Left ventricle myocardium inferior (tissue), 1 donor: Measurements from ENCODE around the gene UNC5B. TPM values are rescaled to one million over a fixed set of nuclear protein-coding genes. Genes with fewer than 3 reads are reported as not detected.

Experiments
- DNase-seq: peaks from one replicate; pipeline ENCODE4 v3.0.0-alpha.2; 2020
- H3K27ac ChIP-seq: fragments of 200-600 bp; replicated peaks from 2 replicates; pipeline ENCODE4 v1.8.0; 2021
- H3K27me3 ChIP-seq: fragments of 200-600 bp; 2 replicates; pipeline ENCODE4 v1.8.0; 2021; ENCODE audit warnings: low read depth
- H3K36me3 ChIP-seq: fragments of 200-600 bp; 2 replicates; pipeline ENCODE4 v1.8.0; 2021
- H3K4me1 ChIP-seq: fragments of 200-600 bp; 2 replicates; pipeline ENCODE4 v1.8.0; 2021
- H3K4me3 ChIP-seq: fragments of 200-600 bp; 2 replicates; pipeline ENCODE4 v1.8.0; 2021; ENCODE audit warnings: mild to moderate bottlenecking, moderate library complexity
- H3K9me3 ChIP-seq: fragments of 200-600 bp; replicated peaks from 2 replicates; pipeline ENCODE4 v1.8.0; 2021
- CTCF ChIP-seq: fragments of 200-600 bp; IDR thresholded peaks from 2 replicates; pipeline ENCODE4 v1.8.0; 2021; ENCODE audit warnings: antibody characterized with exemption, mild to moderate bottlenecking, borderline replicate concordance
- intact Hi-C: fragments of 100-400 bp; cut with micrococcal nuclease; formaldehyde crosslinking; loops from one replicate; pipeline ENCODE4 v1.11.0; 2022
- total RNA-seq: library from RNA; stranded (reverse); fragmentation: NEBNext Ultra II Directional; extraction: Animal tissue kit (Norgen Biotek cat#: 25700); gene quantifications from one replicate; pipeline ENCODE4 v1.2.1, GENCODE V29; 2021
- donor health status: DM: no; HTN: yes; CAD: no; lungs with severe emphysema.

Gene UNC5B
- total RNA-seq, 1 donor from 2014 or later: 15.6 TPM

GRCh38 chr10:71211053-71211452 lies 1.3 kb upstream of the UNC5B start:
- no peak overlapping the region for H3K27ac ChIP-seq
- no peaks in the 10 kb centered on the region for H3K36me3 ChIP-seq
- peaks cover 45% of the 10 kb centered on the region for H3K4me1 ChIP-seq
- intact Hi-C loops: loop anchor here (5.0 kb wide), 1 partner anchor 56 kb away; no protein-coding TSS in a partner anchor
- no peak overlapping the region for H3K4me3 ChIP-seq
- H3K9me3 ChIP-seq: no peaks in the 10 kb centered on the region
- TF ChIP-seq CTCF: no peak
- DNase-seq: no peak
- H3K27me3 ChIP-seq: peaks cover 18% of the 10 kb centered on the region

GRCh38 chr10:71211775-71212317 lies 524 bp upstream of the UNC5B start:
- peaks cover 53% of the 10 kb centered on the region for H3K4me1 ChIP-seq
- TF ChIP-seq CTCF: no peak
- no peak for DNase-seq
- H3K27ac ChIP-seq: peak overlapping the region; percentile 88
- peaks cover 18% of the 10 kb centered on the region for H3K27me3 ChIP-seq
- no peaks in the 10 kb centered on the region for H3K9me3 ChIP-seq
- intact Hi-C loops: loop anchor here (5.0 kb wide), 1 partner anchor 55 kb away; no protein-coding TSS in a partner anchor
- H3K36me3 ChIP-seq: no peaks in the 10 kb centered on the region
- H3K4me3 ChIP-seq: peak overlapping the region; percentile 74

GRCh38 chr10:71213127-71213621 lies 804 bp downstream of the UNC5B start:
- peak overlapping the region; percentile 88 for H3K27ac ChIP-seq
- no peak for TF ChIP-seq CTCF
- H3K4me1 ChIP-seq: peaks cover 67% of the 10 kb centered on the region
- peak overlapping the region; percentile 74 for H3K4me3 ChIP-seq
- H3K27me3 ChIP-seq: peaks cover 18% of the 10 kb centered on the region
- intact Hi-C loops: loop anchor here (5.0 kb wide), 1 partner anchor 54 kb away; no protein-coding TSS in a partner anchor
- H3K36me3 ChIP-seq: no peaks in the 10 kb centered on the region
- peak; percentile 55 for DNase-seq
- no peaks in the 10 kb centered on the region for H3K9me3 ChIP-seq

- Histone ChIP-seq H3K9me3 (no peaks in the 10 kb centered on the region), H3K27ac (peak overlapping the region; percentile 88), H3K27me3 (peaks cover 18% of the 10 kb centered on the region), H3K4me1 (peaks cover 70% of the 10 kb centered on the region), H3K4me3 (peak overlapping the region; percentile 74), H3K36me3 (no peaks in the 10 kb centered on the region)
- DNase-seq: no peak
- TF ChIP-seq CTCF: no peak
- intact Hi-C loops: loop anchor here (5.0 kb wide), 1 partner anchor 53 kb away; no protein-coding TSS in a partner anchor
Measured at GRCh38 chr10:71213761-71214440, 1.5 kb downstream of the UNC5B start.

- intact Hi-C loops: loop anchor here (5.0 kb wide), 1 partner anchor 52 kb away; no protein-coding TSS in a partner anchor
- Histone ChIP-seq H3K27ac (peak overlapping the region; percentile 88), H3K36me3 (no peaks in the 10 kb centered on the region), H3K9me3 (no peaks in the 10 kb centered on the region), H3K4me3 (peak overlapping the region; percentile 74), H3K4me1 (peaks cover 79% of the 10 kb centered on the region), H3K27me3 (peaks cover 13% of the 10 kb centered on the region)
- no peak for DNase-seq
- TF ChIP-seq CTCF: no peak
Measured at GRCh38 chr10:71214641-71215559, 2.5 kb downstream of the UNC5B start.
